Fibroblast of pulmonary artery (primary cell): ENCODE results near the gene TOM1L2.

Experiments used
- DNase-seq: peaks from one replicate; pipeline ENCODE4 v3.0.0-alpha.2; 2010; ENCODE audit warnings: low read depth
- H3K4me3 ChIP-seq: replicated peaks from 2 replicates; pipeline ENCODE4 v1.5.1; 2011; ENCODE audit warnings: low read depth, mild to moderate bottlenecking, control low read depth, low read length, moderate library complexity
- CTCF ChIP-seq: IDR thresholded peaks from 2 replicates; pipeline ENCODE4 v1.5.1; 2011; ENCODE audit warnings: mild to moderate bottlenecking, control low read depth, low read length, inconsistent platforms; ENCODE audit errors: missing control alignments

Gene TOM1L2

GRCh38 chr17:17798573-17799255 is 173.5 kb downstream of the TOM1L2 start:
- DNase-seq = no peak

GRCh38 chr17:17798010-17798556 is 174.1 kb downstream of the TOM1L2 start:
- no peak for TF ChIP-seq CTCF
- no peak overlapping the region for H3K4me3 ChIP-seq
- DNase-seq = no peak

More at GRCh38 chr17:17798573-17799255, 173.5 kb downstream of the TOM1L2 start:
- no peak overlapping the region for H3K4me3 ChIP-seq
- no peak for TF ChIP-seq CTCF

GRCh38 chr17:17797119-17797809 is 174.9 kb downstream of the TOM1L2 start:
- no peak overlapping the region for H3K4me3 ChIP-seq
- no peak for TF ChIP-seq CTCF
- no peak for DNase-seq

GRCh38 chr17:17796787-17797061 is 175.5 kb downstream of the TOM1L2 start:
- no peak overlapping the region for H3K4me3 ChIP-seq
- TF ChIP-seq CTCF = no peak
- DNase-seq = no peak

- DNase-seq = no peak
- H3K4me3 ChIP-seq = no peak overlapping the region
- no peak for TF ChIP-seq CTCF
Measured at GRCh38 chr17:17795946-17796786, 176.0 kb downstream of the TOM1L2 start.

- DNase-seq = no peak
- no peak overlapping the region for H3K4me3 ChIP-seq
- no peak for TF ChIP-seq CTCF
Measured at GRCh38 chr17:17795296-17795695, 176.9 kb downstream of the TOM1L2 start.
